H1 (cell line): ENCODE measurements around the gene PHTF1.
"Not testable (repeated sequence)": the region's sequence is repeated elsewhere in the genome, so short reads cannot be mapped to it uniquely, and the experiment has no call there.

Experiments
- BACH1 ChIP-seq: IDR thresholded peaks from 2 replicates; pipeline ENCODE4 v1.6.1; 2012; ENCODE audit warnings: low read length, improper control_type of control experiment
- CHD2 ChIP-seq: IDR thresholded peaks from 2 replicates; pipeline ENCODE4 v1.6.1; 2012; ENCODE audit warnings: low read length, improper control_type of control experiment
- CREB1 ChIP-seq: IDR thresholded peaks from 2 replicates; pipeline ENCODE4 v1.6.1; 2012; ENCODE audit warnings: inconsistent platforms
- EZH2 ChIP-seq: fragments of 200-600 bp; sonication (generic); IDR thresholded peaks from 2 replicates; pipeline ENCODE4 v1.7.1; 2012; ENCODE audit warnings: low read depth, mild to moderate bottlenecking, moderate library complexity, low read length, inconsistent platforms; ENCODE audit not compliant: severe bottlenecking
- POLR2AphosphoS5 ChIP-seq: IDR thresholded peaks from 2 replicates; pipeline ENCODE4 v1.6.1; 2011; ENCODE audit warnings: low read depth, low read length
- RXRA ChIP-seq: IDR thresholded peaks from 2 replicates; pipeline ENCODE4 v1.6.1; 2011; ENCODE audit warnings: low read depth, mild to moderate bottlenecking, low read length, moderate library complexity; ENCODE audit not compliant: insufficient read depth
- TAF1 ChIP-seq: IDR thresholded peaks from 2 replicates; pipeline ENCODE4 v1.6.1; 2011; ENCODE audit warnings: mild to moderate bottlenecking, low read depth, low read length
- TF ChIP-seq, protein P1 (sequence below): IDR thresholded peaks from 2 replicates; pipeline ENCODE4 v1.6.1; 2012; ENCODE audit warnings: low read length, inconsistent platforms
- TF ChIP-seq, protein P2 (sequence below), 3 experiments: IDR thresholded peaks; 1 replicate in 2 of 3; 2 replicates in 1 of 3; pipeline versions ENCODE4 v1.5.1 to v1.6.1; 2011; ENCODE audit warnings: low read length in 3 of 3, mild to moderate bottlenecking in 3 of 3, inconsistent platforms in 2 of 3, low read depth in 1 of 3, moderate library complexity in 1 of 3; ENCODE audit not compliant: insufficient read depth in 1 of 3; ENCODE audit errors: control extremely low read depth in 1 of 3
- TF ChIP-seq, protein P3 (sequence below): IDR thresholded peaks from 2 replicates; pipeline ENCODE4 v1.6.1; 2011; ENCODE audit warnings: low read depth, mild to moderate bottlenecking, low read length; ENCODE audit not compliant: insufficient read depth

DNA sequence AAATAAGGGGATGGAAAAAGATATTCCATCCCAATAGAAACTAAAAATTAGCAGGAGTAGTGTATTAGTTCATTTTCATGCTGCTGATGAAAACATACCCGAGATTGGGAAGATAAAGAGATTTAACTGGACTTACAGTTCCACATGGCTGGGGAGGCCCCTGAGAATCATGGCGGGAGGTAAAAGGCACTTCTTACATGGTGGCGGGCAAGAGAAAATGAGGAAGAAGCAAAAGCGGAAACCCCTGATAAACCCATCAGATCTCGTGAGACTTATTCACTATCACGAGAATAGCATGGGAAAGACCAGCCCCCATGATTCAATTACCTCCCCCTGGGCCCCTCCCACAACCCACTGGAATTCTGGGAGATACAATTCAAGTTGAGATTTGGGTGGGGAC lies 41.8 kb downstream of the PHTF1 start:
- TF ChIP-seq BACH1, TAF1, CHD2, POLR2AphosphoS5, CREB1, RXRA, EZH2: not testable (repeated sequence)
- TF ChIP-seq, protein P1, sequence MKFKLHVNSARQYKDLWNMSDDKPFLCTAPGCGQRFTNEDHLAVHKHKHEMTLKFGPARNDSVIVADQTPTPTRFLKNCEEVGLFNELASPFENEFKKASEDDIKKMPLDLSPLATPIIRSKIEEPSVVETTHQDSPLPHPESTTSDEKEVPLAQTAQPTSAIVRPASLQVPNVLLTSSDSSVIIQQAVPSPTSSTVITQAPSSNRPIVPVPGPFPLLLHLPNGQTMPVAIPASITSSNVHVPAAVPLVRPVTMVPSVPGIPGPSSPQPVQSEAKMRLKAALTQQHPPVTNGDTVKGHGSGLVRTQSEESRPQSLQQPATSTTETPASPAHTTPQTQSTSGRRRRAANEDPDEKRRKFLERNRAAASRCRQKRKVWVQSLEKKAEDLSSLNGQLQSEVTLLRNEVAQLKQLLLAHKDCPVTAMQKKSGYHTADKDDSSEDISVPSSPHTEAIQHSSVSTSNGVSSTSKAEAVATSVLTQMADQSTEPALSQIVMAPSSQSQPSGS, result not testable (repeated sequence)
- TF ChIP-seq, protein P2, sequence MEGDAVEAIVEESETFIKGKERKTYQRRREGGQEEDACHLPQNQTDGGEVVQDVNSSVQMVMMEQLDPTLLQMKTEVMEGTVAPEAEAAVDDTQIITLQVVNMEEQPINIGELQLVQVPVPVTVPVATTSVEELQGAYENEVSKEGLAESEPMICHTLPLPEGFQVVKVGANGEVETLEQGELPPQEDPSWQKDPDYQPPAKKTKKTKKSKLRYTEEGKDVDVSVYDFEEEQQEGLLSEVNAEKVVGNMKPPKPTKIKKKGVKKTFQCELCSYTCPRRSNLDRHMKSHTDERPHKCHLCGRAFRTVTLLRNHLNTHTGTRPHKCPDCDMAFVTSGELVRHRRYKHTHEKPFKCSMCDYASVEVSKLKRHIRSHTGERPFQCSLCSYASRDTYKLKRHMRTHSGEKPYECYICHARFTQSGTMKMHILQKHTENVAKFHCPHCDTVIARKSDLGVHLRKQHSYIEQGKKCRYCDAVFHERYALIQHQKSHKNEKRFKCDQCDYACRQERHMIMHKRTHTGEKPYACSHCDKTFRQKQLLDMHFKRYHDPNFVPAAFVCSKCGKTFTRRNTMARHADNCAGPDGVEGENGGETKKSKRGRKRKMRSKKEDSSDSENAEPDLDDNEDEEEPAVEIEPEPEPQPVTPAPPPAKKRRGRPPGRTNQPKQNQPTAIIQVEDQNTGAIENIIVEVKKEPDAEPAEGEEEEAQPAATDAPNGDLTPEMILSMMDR (IDR thresholded peaks at IDR 0.05; ENCODE audit: control extremely low read depth in 1 of 3, insufficient read depth in 1 of 3, low read depth in 1 of 3, low read length in 3 of 3), result not testable (repeated sequence)
- TF ChIP-seq, protein P3, sequence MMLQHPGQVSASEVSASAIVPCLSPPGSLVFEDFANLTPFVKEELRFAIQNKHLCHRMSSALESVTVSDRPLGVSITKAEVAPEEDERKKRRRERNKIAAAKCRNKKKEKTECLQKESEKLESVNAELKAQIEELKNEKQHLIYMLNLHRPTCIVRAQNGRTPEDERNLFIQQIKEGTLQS, result not testable (repeated sequence)
